ENCODE results near the gene DDR2. TPM values are rescaled to one million over a fixed set of nuclear protein-coding genes. Genes with fewer than 3 reads are reported as not detected.
"Not testable (repeated sequence)": the region's sequence is repeated elsewhere in the genome, so short reads cannot be mapped to it uniquely, and the experiment has no call there.

Gene DDR2
- total and polyA plus RNA-seq, 8 donors: 1.4 to 14.6 (median 3.3) TPM

DNA sequence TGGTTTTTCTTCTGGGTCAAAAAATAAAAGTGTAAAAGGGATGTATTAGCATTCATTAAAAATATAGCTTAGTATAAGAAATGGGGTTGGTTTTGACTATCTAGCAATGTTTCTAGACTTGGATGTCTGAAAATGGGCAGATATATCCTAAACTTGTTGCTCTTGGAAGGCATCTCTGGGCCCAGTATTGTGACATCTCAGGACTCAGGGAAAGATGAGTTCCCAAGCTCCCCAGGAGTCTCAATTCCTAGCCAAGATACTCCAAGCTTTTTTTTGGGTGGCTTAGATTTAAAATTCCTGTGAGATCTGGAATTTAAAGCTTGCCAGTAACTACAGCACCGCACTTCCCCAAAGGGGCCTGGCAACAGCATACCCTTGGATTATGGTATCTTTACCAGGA lies 146.8 kb downstream of the DDR2 start:
- Histone ChIP-seq H3K36me3 (no peaks in the 10 kb centered on the region), H3K27ac (no peak overlapping the region), H3K4me1 (no peaks in the 10 kb centered on the region), H3K4me3 (no peak overlapping the region), H3K27me3 (no peaks in the 10 kb centered on the region), H3K9me3 (no peaks in the 10 kb centered on the region)
- FAIRE-seq (no peak), ATAC-seq (no peak), DNase-seq (no peak)
- TF ChIP-seq, protein P1, sequence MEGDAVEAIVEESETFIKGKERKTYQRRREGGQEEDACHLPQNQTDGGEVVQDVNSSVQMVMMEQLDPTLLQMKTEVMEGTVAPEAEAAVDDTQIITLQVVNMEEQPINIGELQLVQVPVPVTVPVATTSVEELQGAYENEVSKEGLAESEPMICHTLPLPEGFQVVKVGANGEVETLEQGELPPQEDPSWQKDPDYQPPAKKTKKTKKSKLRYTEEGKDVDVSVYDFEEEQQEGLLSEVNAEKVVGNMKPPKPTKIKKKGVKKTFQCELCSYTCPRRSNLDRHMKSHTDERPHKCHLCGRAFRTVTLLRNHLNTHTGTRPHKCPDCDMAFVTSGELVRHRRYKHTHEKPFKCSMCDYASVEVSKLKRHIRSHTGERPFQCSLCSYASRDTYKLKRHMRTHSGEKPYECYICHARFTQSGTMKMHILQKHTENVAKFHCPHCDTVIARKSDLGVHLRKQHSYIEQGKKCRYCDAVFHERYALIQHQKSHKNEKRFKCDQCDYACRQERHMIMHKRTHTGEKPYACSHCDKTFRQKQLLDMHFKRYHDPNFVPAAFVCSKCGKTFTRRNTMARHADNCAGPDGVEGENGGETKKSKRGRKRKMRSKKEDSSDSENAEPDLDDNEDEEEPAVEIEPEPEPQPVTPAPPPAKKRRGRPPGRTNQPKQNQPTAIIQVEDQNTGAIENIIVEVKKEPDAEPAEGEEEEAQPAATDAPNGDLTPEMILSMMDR (IDR thresholded peaks at IDR 0.05): no peak
- WGBS, 2 donors: 93 to 96% methylated on average over 1 of the region's 1 CpG
- intact Hi-C loops (cut with DNase I): no loop called here

DNA sequence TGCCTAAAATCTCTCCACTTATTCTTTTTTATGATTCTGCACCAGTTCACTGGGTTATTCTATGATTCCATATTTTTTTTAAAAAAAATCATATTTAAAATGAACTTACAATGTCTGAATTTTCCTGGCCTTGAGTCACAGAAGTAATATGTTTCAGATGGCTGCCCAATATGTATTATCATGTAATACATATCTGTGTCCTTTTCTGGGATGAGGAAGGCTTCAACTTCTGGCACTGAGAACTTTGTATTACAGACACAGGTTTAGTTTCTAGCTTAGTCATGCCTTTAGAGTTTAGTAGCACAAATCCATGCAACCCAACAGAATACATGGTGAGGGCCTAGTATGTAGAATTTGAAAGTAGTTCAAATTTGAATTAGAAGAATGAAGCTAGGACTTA lies 150.4 kb downstream of the DDR2 start:
- no peak for FAIRE-seq

DNA sequence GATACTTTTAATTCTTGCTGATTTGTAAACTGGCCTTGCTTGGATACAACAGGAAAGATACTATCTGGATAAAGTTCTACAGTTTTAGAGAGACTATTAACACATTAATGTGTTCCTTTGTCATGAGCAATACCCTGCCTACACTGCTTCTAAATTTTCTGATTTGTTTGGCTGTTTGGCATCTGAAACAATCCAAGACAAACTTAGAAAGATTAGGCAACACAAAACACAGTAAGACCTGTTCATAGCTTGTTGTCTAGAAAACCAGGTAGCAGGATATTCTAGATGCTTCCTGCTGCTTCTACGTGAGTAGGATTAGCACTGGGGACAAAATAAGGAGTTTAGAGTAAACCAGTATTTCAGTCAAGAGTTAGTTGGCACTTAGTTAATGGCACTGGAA lies 152.7 kb downstream of the DDR2 start:
- ATAC-seq; H3K4me1 ChIP-seq; H3K27ac ChIP-seq; H3K27me3 ChIP-seq; H3K4me3 ChIP-seq; FAIRE-seq; intact Hi-C loops (cut with DNase I); H3K36me3 ChIP-seq; DNase-seq; H3K9me3 ChIP-seq: not testable (repeated sequence)
- 80 to 81% methylated on average over 1 of the region's 1 CpG for WGBS, 2 donors

More for the DNA sequence above, 150.4 kb downstream of the DDR2 start:
- no peaks in the 10 kb centered on the region for H3K36me3 ChIP-seq
- no peaks in the 10 kb centered on the region for H3K4me1 ChIP-seq
- no peaks in the 10 kb centered on the region for H3K27me3 ChIP-seq
- H3K9me3 ChIP-seq: no peaks in the 10 kb centered on the region
- ATAC-seq: no peak
- TF ChIP-seq, protein P1 (IDR thresholded peaks at IDR 0.05): no peak
- intact Hi-C loops (cut with DNase I): no loop called here
- no peak overlapping the region for H3K4me3 ChIP-seq
- no peak overlapping the region for H3K27ac ChIP-seq
- no peak for DNase-seq

DNA sequence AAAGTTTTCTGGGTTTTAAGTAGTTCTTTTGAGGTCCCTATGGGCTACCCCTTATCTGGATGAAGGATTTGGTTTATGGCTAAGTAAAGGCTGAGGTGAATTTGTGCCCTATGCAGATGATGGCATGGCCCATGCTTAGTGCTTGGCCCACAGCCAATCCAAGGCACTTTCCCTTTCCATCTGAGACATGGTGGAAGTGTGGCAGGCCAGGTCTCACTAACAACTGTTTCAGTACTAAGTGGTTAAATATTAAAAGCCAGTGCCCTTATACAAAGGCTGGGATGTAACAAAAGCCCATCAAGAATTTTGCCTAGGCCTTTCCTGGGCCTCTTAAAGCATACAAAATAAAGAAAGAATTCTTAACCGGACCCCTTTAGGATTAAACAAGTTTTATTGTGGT lies 156.5 kb downstream of the DDR2 start:
- FAIRE-seq; H3K27ac ChIP-seq; H3K27me3 ChIP-seq; H3K36me3 ChIP-seq; ATAC-seq; H3K4me1 ChIP-seq; H3K4me3 ChIP-seq; H3K9me3 ChIP-seq; intact Hi-C loops (cut with DNase I): not testable (repeated sequence)
- WGBS, 2 donors: 94 to 96% methylated on average over 1 of the region's 1 CpG
- DNase-seq: peak in 1 of 6 donors; percentile 25

DNA sequence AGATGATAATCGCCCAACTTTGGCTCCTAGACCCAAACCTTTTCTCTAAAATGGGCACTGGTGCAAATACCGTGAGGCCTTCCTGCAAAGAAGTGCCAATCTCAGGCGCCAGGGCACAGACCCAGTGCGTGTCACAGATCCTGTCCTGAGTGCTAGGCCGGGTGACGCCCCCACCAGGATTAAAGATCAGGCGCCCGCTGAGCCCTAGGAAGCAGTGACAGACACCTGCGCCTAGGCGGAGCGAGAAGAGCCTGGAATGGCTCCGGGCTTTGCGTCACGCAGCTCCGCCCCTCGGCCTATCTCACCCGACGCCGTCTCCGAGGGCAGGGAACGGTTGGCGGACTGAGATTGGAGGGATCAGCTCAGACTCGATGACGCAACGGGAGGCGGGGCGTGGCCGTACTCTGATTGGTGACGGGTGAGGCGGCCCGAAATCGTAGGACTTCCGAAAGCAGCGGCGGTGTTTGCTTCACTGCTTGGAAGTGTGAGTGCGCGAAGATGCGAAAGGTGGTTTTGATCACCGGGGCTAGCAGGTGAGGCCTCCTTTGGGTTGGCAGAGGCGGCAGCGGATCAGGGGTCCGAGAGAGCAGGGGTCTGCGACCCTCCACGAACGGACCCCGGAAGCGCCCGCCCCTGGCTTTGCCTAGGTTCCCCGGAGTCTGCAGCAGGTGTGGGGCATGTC lies 158.2 kb downstream of the DDR2 start, which contains the start of gene HSD17B7:
Gene HSD17B7 (plus strand): TSS at position 400 of the 682 bp plus-strand sequence. CDS start 99 bp downstream, at position 499.
- peak; percentile 98 to 100 (median 99) for ATAC-seq
- H3K27me3 ChIP-seq; H3K36me3 ChIP-seq; intact Hi-C loops (cut with DNase I); H3K9me3 ChIP-seq; H3K4me1 ChIP-seq: not testable (repeated sequence)
- peak within 1 kb of the TSS in 3 of 4 donors; percentile 21 to 43 (median 40) for H3K4me3 ChIP-seq
- H3K27ac ChIP-seq: peak within 1 kb of the TSS; percentile 61 to 91 (median 82)
- peak; percentile 96 for FAIRE-seq
- WGBS, 2 donors: 1 to 2% methylated on average over 26 to 34 of the region's 49 CpGs
- peak; percentile 82 to 91 (median 85) for DNase-seq

DNA sequence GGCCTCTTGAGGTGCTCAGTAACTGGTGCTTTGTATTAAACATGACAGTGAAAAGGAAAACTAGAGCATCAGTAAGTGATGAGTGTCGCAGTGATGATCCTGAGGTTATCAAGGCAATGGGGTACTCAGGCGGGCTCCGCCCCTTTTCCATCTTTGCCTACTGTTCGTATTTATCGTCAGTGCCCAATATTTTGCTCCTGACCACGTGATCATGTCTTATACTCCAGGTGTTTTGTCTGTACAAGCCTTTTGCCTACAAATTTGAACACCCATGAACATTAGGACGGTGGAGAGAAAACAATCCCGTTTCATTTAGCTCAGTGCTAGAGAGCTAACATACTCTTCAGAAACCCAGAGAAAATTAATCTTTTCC lies 158.7 kb downstream of the DDR2 start:
- DNase-seq (peak in 1 of 6 donors; percentile 20), ATAC-seq (peak; percentile 26 to 48 (median 36))
- H3K36me3 ChIP-seq; H3K4me1 ChIP-seq; H3K27me3 ChIP-seq; H3K9me3 ChIP-seq; FAIRE-seq; intact Hi-C loops (cut with DNase I): not testable (repeated sequence)
- peak overlapping the region in 3 of 4 donors; percentile 12 to 43 (median 40) for H3K4me3 ChIP-seq
- WGBS, 2 donors: 0 to 1% methylated on average over 6 to 7 of the region's 8 CpGs
- H3K27ac ChIP-seq: peak overlapping the region; percentile 61 to 91 (median 82)

DNA sequence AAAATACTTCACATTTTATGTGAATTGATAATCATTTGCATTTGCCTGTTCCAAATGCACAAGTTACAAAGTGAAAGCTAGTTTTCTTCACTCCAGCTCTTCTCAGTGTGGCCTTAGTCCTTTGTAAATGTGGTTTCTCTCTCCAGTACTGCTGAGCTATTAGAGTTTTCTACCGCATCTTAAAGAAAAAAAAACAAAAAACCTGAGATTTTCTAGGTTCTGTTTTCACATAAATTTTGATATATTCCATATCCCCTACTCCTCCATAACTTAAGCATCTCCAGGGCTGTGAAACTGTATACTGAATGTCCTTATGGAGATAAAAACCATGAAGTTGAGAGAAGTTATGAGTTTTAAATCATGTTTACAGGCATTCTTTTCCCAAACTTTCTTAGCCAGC lies 162.0 kb downstream of the DDR2 start:
- ATAC-seq; H3K4me1 ChIP-seq; H3K4me3 ChIP-seq; H3K36me3 ChIP-seq; H3K9me3 ChIP-seq; DNase-seq; H3K27ac ChIP-seq; H3K27me3 ChIP-seq; FAIRE-seq; intact Hi-C loops (cut with DNase I): not testable (repeated sequence)
- WGBS, 2 donors: 96% methylated on average over 1 of the region's 1 CpG

DNA sequence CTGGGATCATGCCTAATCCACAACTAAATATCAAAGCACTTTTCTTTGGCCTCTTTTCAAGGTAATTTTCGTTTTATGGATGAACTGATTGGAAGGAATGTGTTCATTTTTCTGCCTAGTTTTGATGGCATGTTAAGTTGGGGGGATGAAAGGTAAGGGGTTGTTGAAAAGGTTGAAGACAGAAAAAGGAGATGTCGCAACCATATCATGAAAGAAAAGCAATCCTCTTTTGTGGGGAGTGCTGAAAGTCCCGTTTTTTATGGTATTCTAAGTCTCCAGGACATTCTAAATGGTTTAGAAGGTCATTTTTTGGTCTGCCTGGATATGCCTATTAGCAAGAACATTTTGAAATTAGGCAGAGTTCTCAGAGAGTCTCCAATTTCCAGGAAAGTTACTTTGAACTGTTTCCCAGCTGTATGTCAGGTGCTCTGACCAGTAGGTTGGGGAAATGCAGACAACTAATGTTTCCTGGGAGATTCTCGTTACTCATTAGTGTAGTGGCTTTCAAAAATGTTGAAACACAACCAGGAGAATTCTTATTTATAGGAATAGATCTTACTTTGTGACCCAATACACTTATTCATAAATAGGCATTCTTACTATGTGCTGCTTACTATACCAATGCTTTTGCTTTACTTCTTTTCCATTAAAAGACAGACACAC lies 164.5 kb downstream of the DDR2 start:
- H3K36me3 ChIP-seq; H3K4me3 ChIP-seq; H3K27me3 ChIP-seq; H3K4me1 ChIP-seq; FAIRE-seq; intact Hi-C loops (cut with DNase I); DNase-seq; H3K27ac ChIP-seq; H3K9me3 ChIP-seq: not testable (repeated sequence)
- ATAC-seq: peak in 1 of 4 donors; percentile 35
- WGBS, 2 donors: 60 to 67% methylated on average over 4 of the region's 4 CpGs

All from pancreas (tissue), 10 donors.